Stomach (tissue), 9 donors: ENCODE data around the gene CPNE6. TPM values are rescaled to one million over a fixed set of nuclear protein-coding genes. Genes with fewer than 3 reads are reported as not detected.

Experiments used
- DNase-seq, 2 donors: peaks; one replicate each; pipeline versions ENCODE4 v3.0.0 to v3.0.0-alpha.2; 2013 to 2019
- H3K27ac ChIP-seq, 5 donors: fragments of 200-600 bp in 4 of 5; sonication (generic) in 4 of 5; one replicate each; pipeline ENCODE4 v1.5.1; 2013 to 2019; ENCODE audit warnings: mild to moderate bottlenecking in 1 of 5, moderate library complexity in 1 of 5
- H3K27me3 ChIP-seq, 3 donors: fragments of 200-600 bp; sonication (generic); one replicate each; pipeline ENCODE4 v1.5.1; 2017 to 2019; ENCODE audit warnings: mixed run types in 1 of 3
- H3K36me3 ChIP-seq, 4 donors: fragments of 200-600 bp; sonication (generic); 1 replicate in 3 of 4; 2 replicates in 1 of 4; pipeline ENCODE4 v1.5.1; 2016 to 2019
- H3K4me1 ChIP-seq, 4 donors: fragments of 200-600 bp; sonication (generic); one replicate each; pipeline ENCODE4 v1.5.1; 2016 to 2019
- H3K4me3 ChIP-seq, 4 donors: fragments of 200-600 bp; sonication (generic) in 3 of 4; one replicate each; pipeline ENCODE4 v1.5.1; 2016 to 2019; ENCODE audit warnings: mild to moderate bottlenecking in 1 of 4
- H3K9me3 ChIP-seq, 4 donors: fragments of 200-600 bp; sonication (generic); one replicate each; pipeline ENCODE4 v1.5.1; 2016 to 2019
- EP300 ChIP-seq: sonication (generic); formaldehyde crosslinking; IDR thresholded peaks from one replicate; pipeline ENCODE4 v1.6.1; 2017; ENCODE audit warnings: antibody characterized with exemption
- POLR2A ChIP-seq, 4 donors: fragments of 450-650 bp; IDR thresholded peaks; one replicate each; pipeline ENCODE4 v1.6.1; 2016; ENCODE audit warnings: antibody characterized with exemption in 4 of 4, control low read depth in 2 of 4, mild to moderate bottlenecking in 1 of 4, moderate library complexity in 1 of 4
- POLR2AphosphoS5 ChIP-seq, 3 donors: sonication (generic); formaldehyde crosslinking; IDR thresholded peaks; one replicate each; pipeline ENCODE4 v1.6.1; 2016; ENCODE audit warnings: antibody characterized with exemption in 3 of 3
- WGBS, 5 donors: extraction: QIAGEN DNeasy Blood & Tissue Kit in 3 of 5; methylation state at CpG; one replicate each; pipeline versions ENCODE4 v1.1.5 to v1.1.7; 2013 to 2018; 5-methylcytosine and 5-hydroxymethylcytosine counted together
- intact Hi-C: fragments of 100-400 bp; cut with DNase I; formaldehyde crosslinking; loops from one replicate; pipeline ENCODE4 v1.15.1; 2023; ENCODE audit warnings: low total_unique reads
- polyA plus RNA-seq, 3 donors: library from polyadenylated mRNA; stranded (reverse); fragments of 200-250 nt; gene quantifications; one replicate each; pipeline ENCODE4 v1.2.3, GENCODE V29; 2013
- total RNA-seq, 5 donors: library from RNA; depleted of rRNA; stranded (reverse); fragments of >200 nt; gene quantifications; one replicate each; pipeline versions ENCODE4 v1.1.0 to v1.2.3, GENCODE V29; 2014 to 2016
- TF ChIP-seq, protein P1 (sequence below), 7 experiments: fragments of 450-650 bp in 4 of 7; fragments of 200-600 bp in 3 of 7; sonication (generic) in 3 of 7; IDR thresholded peaks; one replicate each; pipeline ENCODE4 v1.5.1; 2016 to 2019; ENCODE audit warnings: antibody characterized with exemption in 7 of 7, control low read depth in 2 of 7, mild to moderate bottlenecking in 1 of 7
- donor health status: healthy with polysubstance abuse.
- donor health status: Bipolar disorder and iron deficiency.
- donor health status: healthy.

Gene CPNE6
- total and polyA plus RNA-seq, 8 donors = 0.12 to 0.25 TPM; not detected in 6

DNA sequence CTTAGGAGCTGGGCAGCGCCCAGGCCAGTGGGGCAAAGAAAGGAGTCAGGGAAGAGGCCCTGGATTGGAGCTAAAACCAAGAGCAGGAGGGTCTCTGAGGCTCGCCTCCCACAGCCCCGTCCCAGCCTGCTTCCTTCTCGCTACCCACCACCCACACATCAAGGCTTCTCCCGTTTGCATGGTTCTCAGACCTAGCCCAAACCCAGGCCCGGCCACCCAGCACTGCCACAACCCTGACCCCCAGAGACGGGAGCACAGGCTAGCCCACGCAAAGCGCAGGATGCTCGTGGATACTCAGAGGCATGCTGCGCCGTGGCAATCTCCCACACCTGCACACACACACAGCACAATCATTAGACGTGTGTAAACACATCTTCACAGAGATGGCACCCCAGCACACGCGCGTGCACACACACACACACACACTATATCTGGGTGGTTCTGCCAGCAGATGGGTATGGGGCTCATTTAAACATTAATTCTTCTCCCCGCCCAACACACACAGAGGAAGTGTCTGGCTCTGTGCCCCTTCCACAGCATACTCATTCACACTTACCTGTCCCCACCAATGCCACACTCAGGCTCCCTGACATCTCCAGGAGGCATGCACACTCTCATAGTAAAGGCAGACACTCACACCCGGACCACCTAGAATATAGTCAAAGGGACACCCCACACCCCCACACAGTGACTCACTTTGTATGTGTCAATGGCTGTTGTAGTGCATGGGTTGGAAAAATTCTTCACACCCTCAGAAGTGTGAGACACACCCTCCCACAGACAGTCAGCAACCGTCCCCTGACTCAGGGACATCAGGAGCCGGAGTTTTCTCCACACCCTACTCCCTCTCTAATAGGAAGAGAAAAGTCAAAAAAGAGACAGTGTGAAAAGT is 18.5 kb upstream of the CPNE6 start:
- peak overlapping the region; percentile 58 to 70 (median 64) for H3K4me3 ChIP-seq
- no peak for DNase-seq
- 49 to 62% (median 53%) methylated on average over 14 to 20 of the region's 20 CpGs for WGBS, 5 donors

DNA sequence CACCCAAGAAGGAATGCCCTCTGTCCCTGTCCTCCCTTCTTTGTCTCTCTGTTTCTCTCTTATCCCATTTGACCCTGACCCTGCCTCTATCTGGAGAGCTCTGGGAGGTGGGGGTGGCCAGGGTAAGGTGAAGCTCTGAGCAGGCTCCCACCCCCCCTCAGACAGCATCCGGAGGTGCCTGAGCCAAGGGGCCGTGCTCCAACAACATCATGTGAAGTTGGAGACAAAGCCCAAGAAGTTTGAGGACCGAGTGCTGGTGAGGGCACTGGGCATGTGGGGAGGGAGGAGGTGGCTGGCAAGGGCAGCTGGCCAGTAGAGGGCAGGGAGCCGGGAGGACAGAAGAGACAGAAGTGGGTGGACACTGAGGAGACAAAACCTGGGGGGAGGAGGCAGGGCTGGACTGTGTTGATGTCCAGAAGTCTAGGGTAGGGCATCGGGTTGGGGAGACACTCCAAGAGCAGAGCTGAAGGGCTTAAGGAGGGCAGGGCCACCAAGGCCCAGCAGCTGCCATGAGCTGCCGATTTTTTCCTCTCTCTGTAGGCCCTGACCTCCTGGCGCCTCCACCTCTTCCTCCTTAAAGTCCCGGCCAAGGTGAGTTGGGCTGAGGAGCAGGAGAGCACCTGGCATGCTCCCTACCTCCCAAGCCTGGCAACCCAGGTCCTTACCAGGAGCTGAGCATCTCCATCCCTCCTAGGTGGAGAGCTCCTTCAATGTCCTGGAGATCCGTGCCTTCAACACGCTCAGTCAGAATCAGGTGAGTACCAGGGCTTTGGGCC is 17.6 kb upstream of the CPNE6 start:
- WGBS, 5 donors = 66 to 77% (median 74%) methylated on average over 9 to 10 of the region's 10 CpGs
- no peak for DNase-seq
- H3K4me3 ChIP-seq = no peak overlapping the region
- TF ChIP-seq POLR2A (IDR thresholded peaks at IDR 0.05) (no peak), EP300 (no peak), POLR2AphosphoS5 (IDR thresholded peaks at IDR 0.05) (no peak)
- TF ChIP-seq, protein P1, sequence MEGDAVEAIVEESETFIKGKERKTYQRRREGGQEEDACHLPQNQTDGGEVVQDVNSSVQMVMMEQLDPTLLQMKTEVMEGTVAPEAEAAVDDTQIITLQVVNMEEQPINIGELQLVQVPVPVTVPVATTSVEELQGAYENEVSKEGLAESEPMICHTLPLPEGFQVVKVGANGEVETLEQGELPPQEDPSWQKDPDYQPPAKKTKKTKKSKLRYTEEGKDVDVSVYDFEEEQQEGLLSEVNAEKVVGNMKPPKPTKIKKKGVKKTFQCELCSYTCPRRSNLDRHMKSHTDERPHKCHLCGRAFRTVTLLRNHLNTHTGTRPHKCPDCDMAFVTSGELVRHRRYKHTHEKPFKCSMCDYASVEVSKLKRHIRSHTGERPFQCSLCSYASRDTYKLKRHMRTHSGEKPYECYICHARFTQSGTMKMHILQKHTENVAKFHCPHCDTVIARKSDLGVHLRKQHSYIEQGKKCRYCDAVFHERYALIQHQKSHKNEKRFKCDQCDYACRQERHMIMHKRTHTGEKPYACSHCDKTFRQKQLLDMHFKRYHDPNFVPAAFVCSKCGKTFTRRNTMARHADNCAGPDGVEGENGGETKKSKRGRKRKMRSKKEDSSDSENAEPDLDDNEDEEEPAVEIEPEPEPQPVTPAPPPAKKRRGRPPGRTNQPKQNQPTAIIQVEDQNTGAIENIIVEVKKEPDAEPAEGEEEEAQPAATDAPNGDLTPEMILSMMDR (IDR thresholded peaks at IDR 0.05) = no peak
- H3K9me3 ChIP-seq = no peaks in the 10 kb centered on the region
- H3K27me3 ChIP-seq = peaks cover 0 to 53% (median 6%) of the 10 kb centered on the region in 3 donors
- H3K36me3 ChIP-seq = no peaks in the 10 kb centered on the region
- intact Hi-C loops = loop anchor here (10.0 kb wide), 1 partner anchor 51 kb away; no protein-coding TSS in a partner anchor
- H3K4me1 ChIP-seq = peaks cover 18 to 26% (median 19%) of the 10 kb centered on the region in 4 donors
- no peak overlapping the region for H3K27ac ChIP-seq

More for the DNA sequence above, 18.5 kb upstream of the CPNE6 start:
- TF ChIP-seq POLR2A (IDR thresholded peaks at IDR 0.05) (no peak), POLR2AphosphoS5 (IDR thresholded peaks at IDR 0.05) (no peak), EP300 (no peak)
- TF ChIP-seq, protein P1 (IDR thresholded peaks at IDR 0.05) = no peak
- peaks cover 18 to 20% (median 19%) of the 10 kb centered on the region in 4 donors for H3K4me1 ChIP-seq
- no peaks in the 10 kb centered on the region for H3K9me3 ChIP-seq
- peaks cover 0 to 52% (median 6%) of the 10 kb centered on the region in 3 donors for H3K27me3 ChIP-seq
- no peak overlapping the region for H3K27ac ChIP-seq
- H3K36me3 ChIP-seq = no peaks in the 10 kb centered on the region
- intact Hi-C loops = loop anchor here (10.0 kb wide), 1 partner anchor 52 kb away; no protein-coding TSS in a partner anchor

GRCh38 chr14:24054324-24054641 is 17.1 kb upstream of the CPNE6 start:
- TF ChIP-seq EP300 = no peak
- Histone ChIP-seq H3K9me3 (no peaks in the 10 kb centered on the region), H3K36me3 (no peaks in the 10 kb centered on the region), H3K4me1 (peaks cover 18 to 26% (median 19%) of the 10 kb centered on the region in 4 donors), H3K27me3 (peaks cover 0 to 53% (median 6%) of the 10 kb centered on the region in 3 donors), H3K27ac (no peak overlapping the region), H3K4me3 (no peak overlapping the region)
- intact Hi-C loops = loop anchor here (10.0 kb wide), 1 partner anchor 51 kb away; no protein-coding TSS in a partner anchor
- 82 to 94% (median 90%) methylated on average over 3 to 6 of the region's 6 CpGs for WGBS, 5 donors
- no peak for DNase-seq

DNA sequence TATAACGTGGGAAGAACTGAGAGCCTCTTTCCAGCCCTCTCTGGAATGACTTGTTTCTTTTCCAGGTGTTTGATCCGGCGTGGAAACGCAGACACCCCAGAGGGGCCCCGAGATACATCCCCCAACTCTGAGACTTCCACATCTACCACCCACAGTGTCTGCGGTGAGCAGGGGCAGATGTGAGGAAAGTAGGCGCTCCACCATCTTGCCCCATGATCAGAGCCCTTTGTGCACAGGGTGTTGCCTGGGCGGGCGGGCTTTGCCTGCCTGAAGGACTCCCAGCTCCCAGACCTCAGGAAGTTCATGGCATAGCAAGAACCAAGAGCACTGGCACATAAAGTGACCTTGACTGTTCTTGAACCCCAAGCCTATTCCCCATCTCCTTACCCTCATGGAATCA is 16.7 kb upstream of the CPNE6 start:
- no peak overlapping the region for H3K4me3 ChIP-seq
- H3K9me3 ChIP-seq = no peaks in the 10 kb centered on the region
- H3K36me3 ChIP-seq = no peaks in the 10 kb centered on the region
- intact Hi-C loops = loop anchor here (10.0 kb wide), 1 partner anchor 50 kb away; no protein-coding TSS in a partner anchor
- H3K27me3 ChIP-seq = peaks cover 0 to 53% (median 6%) of the 10 kb centered on the region in 3 donors
- TF ChIP-seq POLR2AphosphoS5 (IDR thresholded peaks at IDR 0.05) = no peak
- H3K27ac ChIP-seq = no peak overlapping the region
- 88 to 95% (median 94%) methylated on average over 8 to 9 of the region's 9 CpGs for WGBS, 5 donors
- no peak for DNase-seq
- peaks cover 18 to 26% (median 19%) of the 10 kb centered on the region in 4 donors for H3K4me1 ChIP-seq
